Measurements from ENCODE around the gene AGPS. TPM values are rescaled to one million over a fixed set of nuclear protein-coding genes. Genes with fewer than 3 reads are reported as not detected.
A peak's percentile ranks its signal among the peaks of the same experiment; 100 is the strongest.

AGPS gene
- total RNA-seq, 1 experiment from 2014 or later, result 89.0 TPM

- no peak for DNase-seq (ENCODE audit: low read depth)
These were observed 131.2 kb downstream of the AGPS start for GRCh38 chr2:177523781-177524180.

GRCh38 chr2:177525351-177525924 lies 132.9 kb downstream of the AGPS start:
- no peak for DNase-seq (ENCODE audit: low read depth)

GRCh38 chr2:177528351-177528933 lies 135.9 kb downstream of the AGPS start:
- DNase-seq (ENCODE audit: low read depth), result no peak

- no peak for DNase-seq (ENCODE audit: low read depth)
These were observed 136.6 kb downstream of the AGPS start for GRCh38 chr2:177529166-177529565.

- no peak for DNase-seq (ENCODE audit: low read depth)
These were observed 138.0 kb downstream of the AGPS start for GRCh38 chr2:177530561-177530960.

- DNase-seq (ENCODE audit: low read depth), result no peak
These were observed 139.1 kb downstream of the AGPS start for GRCh38 chr2:177531706-177532105.

- no peak for DNase-seq (ENCODE audit: low read depth)
These were observed 140.0 kb downstream of the AGPS start for GRCh38 chr2:177532567-177532966.

GRCh38 chr2:177533253-177533652 lies 140.7 kb downstream of the AGPS start:
- DNase-seq (ENCODE audit: low read depth), result no peak

GRCh38 chr2:177535000-177535399 lies 142.4 kb downstream of the AGPS start:
- no peak for DNase-seq (ENCODE audit: low read depth)

GRCh38 chr2:177535958-177536504 lies 143.5 kb downstream of the AGPS start:
- DNase-seq (ENCODE audit: low read depth), result no peak

GRCh38 chr2:177537213-177537612 lies 144.6 kb downstream of the AGPS start:
- no peak for DNase-seq (ENCODE audit: low read depth)

- no peak for DNase-seq (ENCODE audit: low read depth)
These were observed 145.1 kb downstream of the AGPS start for GRCh38 chr2:177537636-177538035.

- no peak for DNase-seq (ENCODE audit: low read depth)
These were observed 145.8 kb downstream of the AGPS start for GRCh38 chr2:177538323-177538722.

GRCh38 chr2:177540283-177540682 lies 147.7 kb downstream of the AGPS start:
- DNase-seq (ENCODE audit: low read depth), result no peak

GRCh38 chr2:177541258-177541991 lies 148.9 kb downstream of the AGPS start:
- no peak for DNase-seq (ENCODE audit: low read depth)

GRCh38 chr2:177542396-177542795 lies 149.8 kb downstream of the AGPS start:
- no peak for DNase-seq (ENCODE audit: low read depth)

GRCh38 chr2:177543007-177543760 lies 150.6 kb downstream of the AGPS start:
- peak; percentile 81 for DNase-seq (ENCODE audit: low read depth)

- DNase-seq (ENCODE audit: low read depth), result no peak
These were observed 152.6 kb downstream of the AGPS start for GRCh38 chr2:177545143-177545542.

- no peak for DNase-seq (ENCODE audit: low read depth)
These were observed 153.5 kb downstream of the AGPS start for GRCh38 chr2:177545981-177546585.

- no peak for DNase-seq (ENCODE audit: low read depth)
These were observed 154.5 kb downstream of the AGPS start for GRCh38 chr2:177547122-177547521.

GRCh38 chr2:177547772-177548171 lies 155.2 kb downstream of the AGPS start:
- no peak for DNase-seq (ENCODE audit: low read depth)
